Endothelial cell of umbilical vein (primary cell): Measurements from ENCODE around the gene RPRM. TPM values are rescaled to one million over a fixed set of nuclear protein-coding genes. Genes with fewer than 3 reads are reported as not detected.

Experiments
- BruUV-seq: library from RNA; stranded (reverse); fragments of 400-500 nt; replicated peaks from 2 replicates; lab custom pipeline; 2021; lab: Mats Ljungman, UMichigan
- CTCF ChIA-PET: fragments of 300-600, 350-600 bp; sonication (Branson Sonifier 250); formaldehyde crosslinking; loops from one replicate; lab custom pipeline; 2021; ENCODE audit warnings: antibody characterized with exemption, inconsistent platforms; lab: Charles Lee
- POLR2A ChIA-PET: fragments of 300-600, 350-600 bp; sonication (Branson Sonifier 250); formaldehyde crosslinking; loops from one replicate; lab custom pipeline; 2021; ENCODE audit warnings: antibody characterized with exemption, inconsistent platforms; lab: Charles Lee
- DNase-seq: peaks from one replicate; pipeline ENCODE4 v3.0.0-alpha.2; 2011; ENCODE audit warnings: low read depth, low spot score
- FAIRE-seq: peaks from 2 replicates; lab custom pipeline; 2011; peaks lifted over from hg19 to GRCh38; lab: Jason Lieb, UNC
- H2AFZ ChIP-seq: 2 replicates; pipeline ENCODE4 v1.6.0; 2012; ENCODE audit warnings: low read depth, low read length, control low read depth, inconsistent platforms
- H3K27ac ChIP-seq: 2 replicates; pipeline ENCODE4 v1.5.1; 2011; ENCODE audit warnings: low read depth, mild to moderate bottlenecking, control low read depth, low read length, moderate library complexity; ENCODE audit not compliant: insufficient read depth
- H3K27me3 ChIP-seq, 2 experiments: 2 replicates each; pipeline versions ENCODE4 v1.6.0 to v1.6.1; 2011; ENCODE audit warnings: low read length in 2 of 2, mixed read lengths in 1 of 2; ENCODE audit not compliant: control insufficient read depth in 2 of 2, insufficient read depth in 2 of 2
- H3K36me3 ChIP-seq, 2 experiments: 2 replicates in 1 of 2; 3 replicates in 1 of 2; pipeline ENCODE4 v1.5.1; 2011; ENCODE audit warnings: low read length in 2 of 2, mild to moderate bottlenecking in 1 of 2, moderate library complexity in 1 of 2; ENCODE audit not compliant: control insufficient read depth in 2 of 2, insufficient read depth in 2 of 2; ENCODE audit errors: extremely low read depth in 1 of 2
- H3K4me1 ChIP-seq: 3 replicates; pipeline ENCODE4 v1.5.1; 2011; ENCODE audit warnings: mild to moderate bottlenecking, low read length; ENCODE audit not compliant: control insufficient read depth, insufficient read depth; ENCODE audit errors: extremely low read depth
- H3K4me2 ChIP-seq: 2 replicates; pipeline ENCODE4 v1.6.1; 2011; ENCODE audit warnings: low read length, control low read depth, mixed read lengths; ENCODE audit not compliant: insufficient read depth
- H3K4me3 ChIP-seq, 3 experiments: fragments of 200-600 bp in 1 of 3; sonication (generic), shearing (Covaris generic) in 1 of 3; replicated peaks in 1 of 3; 2 replicates each; pipeline ENCODE4 v1.5.1; 2011 to 2016; ENCODE audit warnings: control low read depth in 3 of 3, low read length in 3 of 3, mild to moderate bottlenecking in 2 of 3, inconsistent platforms in 1 of 3, low read depth in 1 of 3, moderate library complexity in 1 of 3; ENCODE audit not compliant: insufficient read depth in 1 of 3
- H3K79me2 ChIP-seq: 2 replicates; pipeline ENCODE4 v1.6.0; 2012; ENCODE audit warnings: low read length, inconsistent platforms; ENCODE audit not compliant: control insufficient read depth, insufficient read depth
- H3K9ac ChIP-seq: replicated peaks from 2 replicates; pipeline ENCODE3; 2011; ENCODE audit warnings: low read length, control low read depth; ENCODE audit not compliant: insufficient read depth; ENCODE audit errors: extremely low read depth
- H3K9me1 ChIP-seq: replicated peaks from 3 replicates; pipeline ENCODE4 v1.6.0; 2011; ENCODE audit warnings: mild to moderate bottlenecking, low read length; ENCODE audit not compliant: control insufficient read depth, insufficient read depth; ENCODE audit errors: extremely low read depth
- H3K9me3 ChIP-seq: replicated peaks from 2 replicates; pipeline ENCODE4 v1.5.1; 2012; ENCODE audit warnings: low read length, inconsistent platforms; ENCODE audit not compliant: control insufficient read depth, insufficient read depth
- H4K20me1 ChIP-seq: replicated peaks from 2 replicates; pipeline ENCODE3; 2011; ENCODE audit warnings: mild to moderate bottlenecking, low read length; ENCODE audit not compliant: control insufficient read depth, insufficient read depth; ENCODE audit errors: extremely low read depth
- CTCF ChIP-seq, 2 donors: IDR thresholded peaks; 1 replicate in 1 of 2; 2 replicates in 1 of 2; pipeline ENCODE4 v1.5.1; 2011; ENCODE audit warnings: low read length in 2 of 2, mild to moderate bottlenecking in 2 of 2, moderate library complexity in 2 of 2, control low read depth in 1 of 2, inconsistent platforms in 1 of 2, low read depth in 1 of 2; ENCODE audit not compliant: insufficient read depth in 1 of 2; ENCODE audit errors: extremely low read depth in 1 of 2
- EZH2 ChIP-seq: IDR thresholded peaks from 2 replicates; pipeline ENCODE4 v1.6.1; 2012; ENCODE audit warnings: borderline replicate concordance, low read depth, mild to moderate bottlenecking, moderate library complexity, low read length, inconsistent platforms; ENCODE audit not compliant: severe bottlenecking
- FOS ChIP-seq: IDR thresholded peaks from 2 replicates; pipeline ENCODE4 v1.6.1; 2011; ENCODE audit warnings: mild to moderate bottlenecking, low read length, moderate library complexity, borderline replicate concordance; ENCODE audit not compliant: insufficient read depth
- GATA2 ChIP-seq: IDR thresholded peaks from 2 replicates; pipeline ENCODE4 v1.7.0; 2011; ENCODE audit warnings: low read depth, mild to moderate bottlenecking, moderate library complexity, mixed read lengths, low read length; ENCODE audit not compliant: insufficient read length, insufficient read depth
- JUN ChIP-seq: IDR thresholded peaks from 2 replicates; pipeline ENCODE4 v1.6.1; 2011; ENCODE audit warnings: borderline replicate concordance, low read depth; ENCODE audit not compliant: insufficient read length, insufficient read depth
- MAX ChIP-seq: IDR thresholded peaks from 2 replicates; pipeline ENCODE4 v1.6.1; 2011; ENCODE audit not compliant: insufficient read depth, insufficient read length
- MYC ChIP-seq: IDR thresholded peaks from one replicate; pipeline ENCODE4 v1.6.1; 2011; ENCODE audit warnings: mild to moderate bottlenecking, low read depth, low read length
- POLR2A ChIP-seq: IDR thresholded peaks from 2 replicates; pipeline ENCODE4 v1.6.1; 2012; ENCODE audit warnings: low read depth, mild to moderate bottlenecking, control low read depth, low read length
- POLR2AphosphoS5 ChIP-seq: IDR thresholded peaks from 2 replicates; pipeline ENCODE4 v1.6.1; 2012; ENCODE audit warnings: low read depth, mild to moderate bottlenecking, control low read depth, low read length, moderate library complexity; ENCODE audit not compliant: insufficient read depth
- dilution Hi-C: fragments of 300-500 bp; cut with MboI; formaldehyde crosslinking; loops from one replicate; pipeline ENCODE4 v1.15.0; 2019; ENCODE audit warnings: low sequenced_read_pairs; ENCODE audit not compliant: extremely low pct_ligation_motif_present
- intact Hi-C: fragments of 100-400 bp; cut with micrococcal nuclease; formaldehyde crosslinking; loops from one replicate; pipeline ENCODE4 v1.10.0; 2022
- polyA plus RNA-seq, 4 experiments: library from polyadenylated mRNA; depleted of rRNA in 3 of 4; stranded (reverse) in 3 of 4; unstranded in 1 of 4; fragments of >200 nt; gene quantifications; 2 replicates each; pipeline versions ENCODE4 v1.2.1 to v1.2.3, GENCODE V29; 2011 to 2012; ENCODE audit warnings: missing spikeins in 1 of 4
- total RNA-seq: library from RNA; stranded (reverse); gene quantifications from 2 replicates; pipeline ENCODE4 v1.2.3, GENCODE V29; 2021

The RPRM gene
- total and polyA plus RNA-seq, 2 donors (not counting 3 experiments of a cell fraction or from before 2014, with no cell fraction given): not detected

GRCh38 chr2:153462338-153462859 is 16.2 kb downstream of the RPRM start:
- H3K79me2 ChIP-seq: no peaks in the 10 kb centered on the region
- ChIA-PET CTCF (no interaction called here), POLR2A (no interaction called here)
- no peaks in the 10 kb centered on the region for H3K36me3 ChIP-seq
- H3K9me1 ChIP-seq: no peaks in the 10 kb centered on the region
- H3K4me2 ChIP-seq: no peak overlapping the region
- dilution Hi-C loops (no loop called here), intact Hi-C loops (no loop called here)
- no peaks in the 10 kb centered on the region for H4K20me1 ChIP-seq
- DNase-seq (no peak), FAIRE-seq (no peak)
- no peak overlapping the region for H3K9ac ChIP-seq
- no peak overlapping the region for H2AFZ ChIP-seq
- no peaks in the 10 kb centered on the region for H3K9me3 ChIP-seq
- H3K27ac ChIP-seq: no peak overlapping the region
- BruUV-seq: no TSS peak
- H3K4me1 ChIP-seq: no peaks in the 10 kb centered on the region
- no peak overlapping the region for H3K4me3 ChIP-seq
- no peak for TF ChIP-seq GATA2
- H3K27me3 ChIP-seq: no peaks in the 10 kb centered on the region

- no peaks in the 10 kb centered on the region for H4K20me1 ChIP-seq
- TF ChIP-seq POLR2A (no peak), FOS (no peak), POLR2AphosphoS5 (no peak), JUN (no peak), MYC (no peak), EZH2 (no peak), MAX (no peak), GATA2 (no peak), CTCF (IDR thresholded peaks at IDR 0.05; ENCODE audit: extremely low read depth in 1 of 2, insufficient read depth in 1 of 2, low read depth in 1 of 2, low read length in 2 of 2) (no peak)
- no peaks in the 10 kb centered on the region for H3K9me1 ChIP-seq
- no peaks in the 10 kb centered on the region for H3K79me2 ChIP-seq
- no peaks in the 10 kb centered on the region for H3K27me3 ChIP-seq
- H2AFZ ChIP-seq: no peak overlapping the region
- ChIA-PET CTCF (no interaction called here), POLR2A (no interaction called here)
- H3K27ac ChIP-seq: no peak overlapping the region
- no peaks in the 10 kb centered on the region for H3K4me1 ChIP-seq
- intact Hi-C loops: no loop called here
- no TSS peak for BruUV-seq
- FAIRE-seq: no peak
- no peaks in the 10 kb centered on the region for H3K9me3 ChIP-seq
- dilution Hi-C loops: no loop called here
- H3K4me2 ChIP-seq: no peak overlapping the region
- H3K9ac ChIP-seq: no peak overlapping the region
- no peak overlapping the region for H3K4me3 ChIP-seq
- DNase-seq: no peak
- no peaks in the 10 kb centered on the region for H3K36me3 ChIP-seq
These were observed 17.1 kb downstream of the RPRM start for GRCh38 chr2:153461453-153461852.
